ENCODE results near the gene BPTF. TPM values are rescaled to one million over a fixed set of nuclear protein-coding genes. Genes with fewer than 3 reads are reported as not detected.
"Not testable (repeated sequence)": the region's sequence is repeated elsewhere in the genome, so short reads cannot be mapped to it uniquely, and the experiment has no call there.

Gene BPTF
- total RNA-seq, 8 experiments from 2014 or later: 19.6 to 105 (median 76.4) TPM

DNA sequence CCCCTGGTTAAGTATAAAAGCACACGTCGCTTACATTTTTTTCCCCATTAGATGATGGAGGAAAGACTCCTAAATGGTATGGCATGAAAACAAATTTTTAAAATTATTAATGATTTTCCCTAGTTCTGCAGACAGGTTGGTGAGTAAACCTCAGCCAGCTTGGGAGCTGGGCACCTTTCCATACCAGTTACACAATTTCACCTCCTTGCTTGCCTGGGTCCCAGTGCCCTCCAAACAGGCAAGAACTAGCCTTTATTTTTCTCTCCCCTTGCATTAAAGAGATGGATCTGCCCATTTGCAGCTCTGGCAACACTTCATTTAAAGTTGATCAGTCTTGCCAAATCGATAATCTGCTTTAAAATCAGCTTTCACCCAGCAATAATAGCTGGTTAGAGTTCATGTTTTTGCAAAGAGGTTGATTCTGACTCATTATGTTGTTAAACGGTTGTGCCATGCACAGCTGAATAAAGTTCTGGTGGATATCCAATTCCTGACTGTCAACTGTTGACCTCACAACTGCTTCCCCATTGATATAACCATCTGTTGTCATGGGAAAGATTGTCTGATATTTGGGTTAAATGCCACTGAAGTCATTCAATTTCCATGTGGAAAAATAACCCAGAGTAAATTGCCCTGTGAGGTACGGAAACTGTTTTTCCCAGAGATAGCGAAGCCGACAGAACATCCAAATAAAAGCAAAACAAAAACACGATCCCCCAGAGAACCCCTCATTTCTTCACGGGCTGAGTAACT is 169.7 kb downstream of the BPTF start:
- 0 to 48% (median 12%) methylated on average over 1 to 8 of the region's 9 CpGs; no CpG with 5 or more reads in 2 of the 10 experiments for WGBS, 10 experiments
- Histone ChIP-seq H3K27ac (no peak overlapping the region), H3K4me1 (replicated peaks in 1 of 2) (peaks cover 3 to 13% of the 10 kb centered on the region in 2 donors), H3K4me3 (peak overlapping the region; percentile 34 to 73 (median 63))
- ATAC-seq (replicated peaks in 6 of 8): peak in 3 of 8 experiments; percentile 1 to 5 (median 2)
- in situ Hi-C loops (cut with MboI; ENCODE audit: low pct_unique_long_range_greater_than_20kb in 2 of 9, low sequenced_read_pairs in 9 of 9, unreplicated experiment in 9 of 9): no loop called here

DNA sequence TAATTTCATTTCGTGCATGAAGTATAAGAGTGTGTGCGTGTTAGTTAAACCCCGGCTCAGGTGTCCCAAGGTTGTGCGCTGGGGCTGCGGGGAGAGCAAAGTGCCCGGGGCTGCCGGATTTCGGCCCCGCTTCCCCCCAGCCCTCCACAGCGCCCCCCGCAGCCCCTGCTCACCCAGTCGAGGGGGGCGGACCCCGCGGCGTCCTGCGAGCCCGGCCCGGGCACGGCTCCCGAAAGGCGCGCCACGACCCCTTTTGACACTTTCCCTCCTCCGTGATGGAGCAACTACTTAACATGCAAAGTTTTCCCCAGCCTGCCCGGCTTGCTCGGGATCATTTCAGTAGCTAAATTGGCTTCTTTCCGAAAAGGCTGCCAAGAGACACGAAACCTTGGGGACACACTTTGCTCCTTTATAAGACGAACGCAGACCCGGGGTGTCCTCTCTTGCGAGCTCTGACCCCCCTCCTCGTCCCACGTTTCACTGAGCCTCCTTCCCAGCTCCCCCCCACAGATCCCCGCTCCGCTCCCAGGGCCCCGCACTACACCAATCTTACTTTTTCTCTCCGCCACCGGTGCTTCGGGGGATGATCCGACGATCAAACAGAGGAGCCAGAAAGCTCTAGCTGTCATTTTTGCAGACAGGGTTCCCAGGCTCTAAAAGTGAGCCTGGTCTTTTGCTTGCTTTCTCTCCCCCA is 170.4 kb downstream of the BPTF start:
- in situ Hi-C loops (cut with MboI; ENCODE audit: low pct_unique_long_range_greater_than_20kb in 2 of 9, low sequenced_read_pairs in 9 of 9, unreplicated experiment in 9 of 9): no loop called here
- Histone ChIP-seq H3K4me3 (peak overlapping the region; percentile 29 to 73 (median 43)), H3K27ac (no peak overlapping the region), H3K4me1 (replicated peaks in 1 of 2) (peaks cover 3 to 13% of the 10 kb centered on the region in 2 donors)
- 0 to 20% (median 0%) methylated on average over 1 to 6 of the region's 43 CpGs; no CpG with 5 or more reads in 6 of the 10 experiments for WGBS, 10 experiments
- ATAC-seq (replicated peaks in 6 of 8): peak in 6 of 8 experiments; percentile 1 to 11 (median 4)

DNA sequence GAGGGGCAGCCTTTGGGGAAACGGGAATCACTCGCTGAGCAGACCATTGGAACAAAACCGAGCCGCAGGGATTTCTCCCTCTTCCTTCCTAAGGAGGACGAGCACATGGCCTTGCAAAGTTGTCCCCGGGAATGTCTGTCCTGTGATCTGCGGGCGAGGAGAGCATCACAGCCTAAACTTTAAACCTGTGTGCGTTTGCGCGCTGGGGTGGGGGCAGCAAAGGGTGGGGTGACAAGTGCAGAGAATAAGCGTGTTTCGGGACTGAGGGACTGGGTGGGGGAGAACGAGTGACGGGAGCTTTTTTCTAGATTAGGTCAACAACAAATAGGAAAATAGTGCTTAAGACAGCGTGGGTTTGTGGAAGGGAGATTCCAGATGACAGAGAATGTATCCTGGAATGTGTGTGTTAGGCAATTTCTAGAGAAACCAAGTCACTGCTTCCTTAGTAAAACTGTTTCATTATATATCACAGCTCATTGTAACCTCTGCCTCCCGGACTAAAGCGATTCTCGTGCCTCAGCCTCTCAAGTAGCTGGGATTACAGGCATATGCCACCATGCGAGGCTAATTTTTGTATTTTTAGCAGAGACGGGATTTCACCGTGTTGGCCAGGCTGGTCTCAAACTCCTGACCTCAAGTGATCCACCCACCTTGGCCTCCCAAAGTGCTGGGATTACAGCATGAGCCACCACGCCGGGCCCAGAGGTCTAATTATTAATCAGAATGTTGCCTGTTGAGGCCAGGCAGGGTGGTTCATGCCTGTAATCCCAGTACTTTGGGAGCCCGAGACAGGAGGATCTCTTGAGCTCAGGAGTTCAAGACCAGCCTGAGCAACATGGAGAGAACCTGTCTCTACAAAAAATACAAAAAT is 171.2 kb downstream of the BPTF start, which contains the start of gene C17orf58:
Gene C17orf58 (minus strand): TSS at position 169 of the 871 bp plus-strand sequence. CDS start 271 bp downstream, outside the sequence.
- WGBS, 10 experiments: 0 to 100% (median 69%) methylated on average over 1 to 7 of the region's 25 CpGs; no CpG with 5 or more reads in 3 of the 10 experiments
- Histone ChIP-seq H3K4me3 (peak within 1 kb of the TSS; percentile 29 to 73 (median 43)), H3K4me1 (replicated peaks in 1 of 2) (peaks cover 3 to 13% of the 10 kb centered on the region in 2 donors)
- in situ Hi-C loops (cut with MboI; ENCODE audit: low pct_unique_long_range_greater_than_20kb in 2 of 9, low sequenced_read_pairs in 9 of 9, unreplicated experiment in 9 of 9); H3K27ac ChIP-seq: not testable (repeated sequence)
- peak in 4 of 8 experiments; percentile 0 to 1 (median 0) for ATAC-seq (replicated peaks in 6 of 8)

DNA sequence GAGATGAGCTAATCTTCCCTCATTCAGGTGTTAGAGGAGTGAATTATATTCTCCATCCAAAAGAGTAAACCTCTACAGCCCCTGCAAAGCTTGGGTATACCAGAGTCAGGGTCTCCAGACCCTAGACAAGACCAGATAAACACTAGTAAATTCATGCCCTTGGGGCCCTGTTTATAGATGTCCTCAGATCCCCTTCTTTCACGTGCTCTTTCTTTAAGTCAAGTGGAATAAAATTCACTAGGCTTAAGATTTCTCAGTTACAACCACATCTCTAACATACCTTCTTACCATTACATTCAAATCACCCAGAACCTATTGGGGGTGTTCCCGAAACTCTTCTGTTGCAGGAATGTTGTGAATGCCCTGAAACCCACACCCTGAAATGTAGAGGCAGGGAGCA is 173.2 kb downstream of the BPTF start:
- Histone ChIP-seq H3K27ac (no peak overlapping the region), H3K4me3 (no peak overlapping the region), H3K4me1 (replicated peaks in 1 of 2) (peaks cover 3 to 7% of the 10 kb centered on the region in 2 donors)
- in situ Hi-C loops (cut with MboI; ENCODE audit: low pct_unique_long_range_greater_than_20kb in 2 of 9, low sequenced_read_pairs in 9 of 9, unreplicated experiment in 9 of 9): no loop called here
- 14 to 100% (median 80%) methylated on average over 1 to 2 of the region's 2 CpGs; no CpG with 5 or more reads in 3 of the 10 experiments for WGBS, 10 experiments
- ATAC-seq (replicated peaks in 6 of 8): no peak

DNA sequence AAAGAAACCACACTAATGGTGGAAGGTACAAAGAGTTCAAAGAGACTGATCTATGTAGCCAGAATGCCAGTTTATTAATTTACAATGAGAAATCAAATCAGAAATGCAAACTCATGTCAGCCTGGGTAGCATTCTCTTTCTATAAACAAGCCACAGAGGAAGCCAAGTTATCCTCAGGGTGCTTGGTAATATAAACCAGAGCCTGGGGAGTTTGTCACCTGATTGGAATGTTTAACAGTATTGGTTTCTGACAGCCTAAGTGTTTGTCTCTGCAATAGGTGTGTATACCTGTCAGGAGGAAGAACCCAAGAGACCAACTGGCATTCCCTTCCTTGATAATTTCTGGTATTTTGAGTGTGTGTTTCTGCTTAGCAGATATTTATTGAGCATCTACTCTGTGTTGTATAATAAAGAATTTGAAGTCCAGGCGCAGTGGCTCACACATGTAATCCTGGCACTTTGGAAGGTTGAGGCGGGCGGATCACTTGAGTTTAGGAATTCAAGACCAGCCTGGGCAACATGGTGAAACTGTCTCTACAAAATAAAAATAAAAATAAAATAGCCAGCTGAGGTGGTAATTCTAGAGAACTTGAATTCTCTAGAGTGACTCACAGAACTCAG is 174.1 kb downstream of the BPTF start:
- in situ Hi-C loops (cut with MboI; ENCODE audit: low pct_unique_long_range_greater_than_20kb in 2 of 9, low sequenced_read_pairs in 9 of 9, unreplicated experiment in 9 of 9): no loop called here
- no peak overlapping the region for H3K4me3 ChIP-seq
- WGBS, 10 experiments: 88 to 100% (median 93%) methylated on average over 2 to 3 of the region's 3 CpGs; no CpG with 5 or more reads in 3 of the 10 experiments
- peaks cover 3 to 7% of the 10 kb centered on the region in 2 donors for H3K4me1 ChIP-seq (replicated peaks in 1 of 2)
- no peak for ATAC-seq (replicated peaks in 6 of 8)
- H3K27ac ChIP-seq: no peak overlapping the region

DNA sequence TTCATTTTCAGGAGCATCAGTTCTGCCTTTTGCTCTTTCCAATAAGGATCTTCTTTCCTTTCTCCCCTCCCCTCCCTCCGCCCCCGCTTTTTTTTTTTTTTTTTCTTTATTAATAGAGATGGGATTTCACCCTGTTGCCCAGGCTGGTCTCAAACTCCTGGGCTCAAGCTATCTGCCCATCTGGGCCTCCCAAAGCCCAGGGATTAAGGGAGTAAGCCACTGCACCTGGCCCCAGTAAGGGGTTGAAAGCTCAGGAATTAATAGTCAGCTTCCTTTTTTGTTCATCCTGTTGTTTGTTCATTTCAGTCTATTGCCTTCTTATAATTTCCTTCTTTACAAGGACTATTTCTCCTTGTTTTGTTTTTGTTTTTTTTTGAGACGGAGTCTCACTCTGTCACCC is 178.9 kb downstream of the BPTF start:
- H3K27ac ChIP-seq: no peak overlapping the region
- ATAC-seq (replicated peaks in 6 of 8): no peak
- WGBS, 10 experiments: 66 to 93% (median 81%) methylated on average over 2 to 3 of the region's 3 CpGs; no CpG with 5 or more reads in 2 of the 10 experiments
- H3K4me3 ChIP-seq: no peak overlapping the region
- no peaks in the 10 kb centered on the region for H3K4me1 ChIP-seq (replicated peaks in 1 of 2)
- in situ Hi-C loops (cut with MboI; ENCODE audit: low pct_unique_long_range_greater_than_20kb in 2 of 9, low sequenced_read_pairs in 9 of 9, unreplicated experiment in 9 of 9): no loop called here

DNA sequence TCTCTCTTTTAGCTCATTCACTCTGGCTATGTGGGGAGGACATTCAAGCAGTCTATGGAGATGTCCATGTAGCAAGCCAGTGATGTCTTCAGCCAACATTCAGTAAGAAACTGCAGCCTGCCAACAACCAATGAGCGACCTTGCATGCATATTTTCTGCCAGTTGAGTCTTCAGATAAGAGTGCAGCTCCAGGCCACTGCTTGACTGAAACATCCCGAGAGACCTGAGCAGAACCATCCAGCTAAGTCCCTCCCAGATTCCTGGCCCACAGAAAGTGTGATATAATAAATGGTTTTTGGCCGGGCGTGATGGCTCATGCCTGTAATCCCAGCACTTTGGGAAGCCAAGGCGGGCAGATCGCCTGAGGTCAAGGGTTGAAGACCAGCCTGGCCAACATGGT is 181.5 kb downstream of the BPTF start:
- in situ Hi-C loops (cut with MboI; ENCODE audit: low pct_unique_long_range_greater_than_20kb in 2 of 9, low sequenced_read_pairs in 9 of 9, unreplicated experiment in 9 of 9): no loop called here
- no peak overlapping the region for H3K4me3 ChIP-seq
- ATAC-seq (replicated peaks in 6 of 8): peak in 1 of 8 experiments; percentile 32
- H3K27ac ChIP-seq: no peak overlapping the region
- no peaks in the 10 kb centered on the region for H3K4me1 ChIP-seq (replicated peaks in 1 of 2)
- 0 to 94% (median 45%) methylated on average over 1 to 3 of the region's 6 CpGs; no CpG with 5 or more reads in 4 of the 10 experiments for whole genome bisulfite sequencing, 10 experiments

DNA sequence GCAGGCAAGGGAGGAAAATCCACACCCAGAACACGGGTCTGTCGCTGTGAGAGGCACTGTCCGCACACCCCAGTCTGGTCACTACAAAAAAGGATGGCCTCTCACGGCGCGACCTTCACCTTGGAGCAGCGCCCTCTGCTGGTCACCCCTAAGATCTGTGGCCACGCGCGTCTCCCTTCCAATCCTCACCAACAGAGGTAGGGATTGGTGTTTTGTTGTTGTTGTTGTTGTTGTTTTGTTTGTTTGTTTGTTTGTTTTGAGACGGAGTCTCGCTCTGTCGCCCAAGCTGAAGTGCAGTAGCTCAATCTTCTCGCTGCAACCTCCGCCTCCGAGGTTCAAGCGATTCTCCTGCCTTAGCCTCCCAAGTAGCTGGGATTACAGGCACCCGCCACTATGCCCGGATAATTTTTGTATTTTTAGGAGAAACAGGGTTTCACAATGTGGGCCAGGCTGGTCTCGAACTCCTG is 185.9 kb downstream of the BPTF start:
- Histone ChIP-seq H3K4me1 (replicated peaks in 1 of 2) (no peaks in the 10 kb centered on the region), H3K4me3 (no peak overlapping the region), H3K27ac (no peak overlapping the region)
- WGBS, 10 experiments: 23 to 96% (median 65%) methylated on average over 2 to 12 of the region's 20 CpGs; no CpG with 5 or more reads in 2 of the 10 experiments
- ATAC-seq (replicated peaks in 6 of 8): peak in 3 of 8 experiments; percentile 68 to 90 (median 84)
- in situ Hi-C loops (cut with MboI; ENCODE audit: low pct_unique_long_range_greater_than_20kb in 2 of 9, low sequenced_read_pairs in 9 of 9, unreplicated experiment in 9 of 9): no loop called here

DNA sequence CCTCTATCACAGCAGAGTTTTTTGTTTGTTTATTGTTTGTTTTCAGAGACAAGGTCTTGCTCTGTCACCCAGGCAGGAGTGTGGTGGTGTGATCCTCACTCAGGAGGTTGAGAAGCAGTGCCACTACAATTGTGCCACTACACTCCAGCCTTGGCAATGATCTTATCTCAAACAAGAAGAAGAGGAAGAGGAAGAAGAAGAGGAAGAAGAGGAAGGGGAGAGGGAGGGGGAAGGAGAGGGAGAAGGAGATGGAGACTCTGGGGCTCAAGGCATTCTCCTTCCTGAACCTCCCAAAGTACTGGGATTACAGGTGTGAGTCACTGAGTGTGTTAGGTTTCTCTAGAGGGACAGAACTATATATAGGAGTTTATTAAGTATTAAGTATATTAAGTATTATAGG is 188.1 kb downstream of the BPTF start:
- H3K27ac ChIP-seq: no peak overlapping the region
- no peaks in the 10 kb centered on the region for H3K4me1 ChIP-seq (replicated peaks in 1 of 2)
- no peak for ATAC-seq (replicated peaks in 6 of 8)
- in situ Hi-C loops (cut with MboI; ENCODE audit: low pct_unique_long_range_greater_than_20kb in 2 of 9, low sequenced_read_pairs in 9 of 9, unreplicated experiment in 9 of 9): no loop called here
- H3K4me3 ChIP-seq: no peak overlapping the region

DNA sequence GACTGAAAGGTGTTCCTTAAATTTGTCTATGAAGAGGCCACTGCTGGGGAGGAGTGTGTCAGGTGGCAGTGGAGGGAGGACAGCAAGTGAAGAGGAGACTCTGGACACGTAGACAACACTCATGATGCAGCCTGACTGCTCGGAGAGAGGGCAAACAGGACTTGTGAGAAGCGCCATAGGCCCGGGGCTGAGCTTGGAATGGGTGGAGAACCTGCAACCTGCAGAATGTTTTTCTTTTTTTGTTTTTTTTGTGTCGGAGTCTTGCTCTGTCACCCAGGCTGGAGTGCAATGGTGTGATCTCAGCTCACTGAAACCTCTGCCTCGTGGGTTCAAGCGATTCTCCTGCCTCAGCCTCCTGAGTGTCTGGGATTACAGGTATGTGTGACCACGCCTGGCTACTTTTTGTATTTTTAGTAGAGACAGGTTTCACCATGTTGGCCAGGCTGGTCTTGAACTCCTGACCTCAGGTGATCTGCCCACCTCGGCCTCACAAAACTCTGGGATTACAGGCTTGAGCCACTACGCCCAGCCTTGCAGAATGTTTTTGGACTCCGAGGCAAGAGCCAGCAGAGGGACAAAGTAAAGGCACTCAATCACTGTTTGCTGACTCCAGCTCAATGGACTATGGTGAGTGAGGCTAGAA is 189.9 kb downstream of the BPTF start:
- in situ Hi-C loops (cut with MboI; ENCODE audit: low pct_unique_long_range_greater_than_20kb in 2 of 9, low sequenced_read_pairs in 9 of 9, unreplicated experiment in 9 of 9): no loop called here
- no peak overlapping the region for H3K4me3 ChIP-seq
- H3K27ac ChIP-seq: no peak overlapping the region
- no peak for ATAC-seq (replicated peaks in 6 of 8)
- WGBS, 10 experiments: 61 to 98% (median 80%) methylated on average over 2 to 10 of the region's 11 CpGs; no CpG with 5 or more reads in 1 of the 10 experiments
- H3K4me1 ChIP-seq (replicated peaks in 1 of 2): no peaks in the 10 kb centered on the region

DNA sequence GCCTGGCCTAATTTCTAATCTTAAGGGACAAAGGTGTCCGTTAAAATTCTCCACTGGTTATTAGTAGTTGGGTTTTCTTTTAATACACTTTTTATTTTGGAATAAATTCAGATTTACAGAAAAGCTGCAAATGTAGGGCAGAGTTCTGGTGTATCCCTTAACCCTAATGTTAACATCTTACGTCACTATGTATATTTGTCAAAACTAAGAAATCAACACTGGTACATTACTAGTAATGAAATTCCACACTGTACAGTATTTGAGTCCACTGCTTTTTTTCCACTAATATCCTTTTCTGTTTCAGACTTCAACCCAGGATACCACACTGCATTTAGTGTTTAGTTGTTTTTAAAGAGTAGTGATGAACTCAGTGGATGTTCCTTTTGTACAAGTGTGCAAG is 191.5 kb downstream of the BPTF start:
- Histone ChIP-seq H3K27ac (no peak overlapping the region), H3K4me3 (no peak overlapping the region), H3K4me1 (replicated peaks in 1 of 2) (no peaks in the 10 kb centered on the region)
- WGBS, 10 experiments: 33 to 100% (median 96%) methylated on average over 1 to 2 of the region's 2 CpGs; no CpG with 5 or more reads in 1 of the 10 experiments
- ATAC-seq (replicated peaks in 6 of 8): no peak
- in situ Hi-C loops (cut with MboI; ENCODE audit: low pct_unique_long_range_greater_than_20kb in 2 of 9, low sequenced_read_pairs in 9 of 9, unreplicated experiment in 9 of 9): no loop called here

DNA sequence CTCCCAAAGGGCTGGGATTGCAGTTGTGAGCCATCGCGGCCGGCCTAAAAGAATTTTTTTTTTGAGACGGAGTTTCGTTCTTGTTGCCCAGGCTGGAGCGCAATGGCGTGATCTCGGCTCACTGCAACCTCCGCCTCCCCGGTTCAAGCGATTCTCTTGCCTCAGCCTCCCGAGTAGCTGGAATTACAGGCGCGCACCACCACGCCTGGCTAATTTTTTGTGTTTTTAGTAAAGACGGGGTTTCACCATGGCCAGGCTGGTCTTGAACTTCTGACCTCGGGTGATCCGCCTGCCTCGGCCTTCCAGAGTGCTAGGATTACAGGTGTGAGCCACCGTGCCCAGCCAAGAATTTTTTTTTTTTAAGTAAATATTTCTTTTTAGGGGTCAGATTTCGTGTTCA is 193.2 kb downstream of the BPTF start:
- H3K27ac ChIP-seq; in situ Hi-C loops (cut with MboI; ENCODE audit: low pct_unique_long_range_greater_than_20kb in 2 of 9, low sequenced_read_pairs in 9 of 9, unreplicated experiment in 9 of 9); ATAC-seq (replicated peaks in 6 of 8); H3K4me1 ChIP-seq (replicated peaks in 1 of 2); H3K4me3 ChIP-seq: not testable (repeated sequence)
- 80 to 100% (median 95%) methylated on average over 2 to 11 of the region's 21 CpGs; no CpG with 5 or more reads in 1 of the 10 experiments for WGBS, 10 experiments

All from motor neuron (in vitro differentiated cells).